GM18868 (cell line): ENCODE results near the gene DGKZ.
A peak's percentile ranks its signal among the peaks of the same experiment; 100 is the strongest.
"Not testable (repeated sequence)": the region's sequence is repeated elsewhere in the genome, so short reads cannot be mapped to it uniquely, and the experiment has no call there.

Source experiments
- ATAC-seq: cut with Tn5 transposase; IDR thresholded peaks from one replicate; pipeline ENCODE4 v1.9.1; 2021; ENCODE audit warnings: mild to moderate bottlenecking, moderate library complexity; ENCODE audit not compliant: unreplicated experiment

Gene DGKZ

DNA sequence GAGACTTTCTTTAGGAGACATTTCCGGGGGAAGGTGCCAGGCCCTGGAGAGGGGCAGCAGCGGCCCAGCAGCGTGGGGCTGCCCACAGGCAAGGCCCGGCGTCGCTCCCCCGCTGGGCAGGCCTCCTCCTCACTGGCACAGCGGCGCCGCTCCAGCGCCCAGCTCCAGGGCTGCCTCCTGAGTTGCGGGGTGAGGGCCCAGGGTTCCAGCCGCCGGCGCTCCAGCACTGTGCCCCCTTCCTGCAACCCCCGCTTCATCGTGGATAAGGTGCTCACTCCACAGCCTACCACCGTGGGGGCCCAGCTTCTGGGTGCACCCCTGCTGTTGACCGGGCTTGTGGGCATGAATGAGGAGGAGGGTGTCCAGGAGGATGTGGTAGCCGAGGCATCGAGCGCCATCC lies 19.0 kb downstream of the DGKZ start:
- ATAC-seq = no peak

DNA sequence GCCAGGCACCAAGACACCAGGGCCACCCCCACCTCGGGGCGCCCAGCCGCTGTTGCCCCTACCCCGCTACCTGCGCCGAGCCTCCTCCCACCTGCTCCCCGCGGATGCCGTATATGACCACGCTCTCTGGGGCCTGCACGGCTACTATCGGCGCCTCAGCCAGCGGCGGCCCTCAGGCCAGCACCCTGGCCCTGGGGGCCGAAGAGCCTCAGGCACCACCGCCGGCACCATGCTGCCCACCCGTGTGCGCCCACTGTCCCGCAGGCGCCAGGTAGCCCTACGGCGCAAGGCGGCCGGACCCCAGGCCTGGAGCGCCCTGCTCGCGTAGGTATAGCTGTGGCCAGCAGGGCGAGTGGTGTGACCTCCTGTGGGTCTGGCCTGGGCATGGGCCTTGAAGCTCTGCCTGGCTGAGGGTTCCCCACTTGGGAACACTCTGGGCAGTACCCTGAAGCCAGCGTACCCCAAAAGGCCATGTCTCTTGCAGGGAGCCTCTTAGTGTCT lies 19.4 kb downstream of the DGKZ start:
- ATAC-seq = no peak

- peak; percentile 81 for ATAC-seq
These were observed 20.1 kb downstream of the DGKZ start for GRCh38 chr11:46367244-46367915.

- no peak for ATAC-seq
These were observed 20.6 kb downstream of the DGKZ start for GRCh38 chr11:46367916-46368267.

GRCh38 chr11:46369458-46370152 lies 22.3 kb downstream of the DGKZ start:
- peak; percentile 58 for ATAC-seq

- ATAC-seq = no peak
These were observed 23.0 kb downstream of the DGKZ start for GRCh38 chr11:46370253-46370652.

DNA sequence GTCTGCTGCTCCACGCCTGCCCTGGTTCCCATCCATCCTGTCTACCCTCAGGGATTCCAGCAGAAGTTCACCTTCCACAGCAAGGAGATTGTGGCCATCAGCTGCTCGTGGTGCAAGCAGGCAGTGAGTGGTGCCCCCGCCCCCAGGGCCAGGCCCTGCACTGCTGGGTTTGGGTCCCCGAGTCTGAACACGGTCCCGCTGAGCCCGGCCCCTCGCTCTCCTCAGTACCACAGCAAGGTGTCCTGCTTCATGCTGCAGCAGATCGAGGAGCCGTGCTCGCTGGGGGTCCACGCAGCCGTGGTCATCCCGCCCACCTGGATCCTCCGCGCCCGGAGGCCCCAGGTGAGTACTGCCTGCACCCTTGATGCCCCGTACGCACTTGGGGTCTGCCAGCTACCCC lies 24.0 kb downstream of the DGKZ start:
- not testable (repeated sequence) for ATAC-seq

DNA sequence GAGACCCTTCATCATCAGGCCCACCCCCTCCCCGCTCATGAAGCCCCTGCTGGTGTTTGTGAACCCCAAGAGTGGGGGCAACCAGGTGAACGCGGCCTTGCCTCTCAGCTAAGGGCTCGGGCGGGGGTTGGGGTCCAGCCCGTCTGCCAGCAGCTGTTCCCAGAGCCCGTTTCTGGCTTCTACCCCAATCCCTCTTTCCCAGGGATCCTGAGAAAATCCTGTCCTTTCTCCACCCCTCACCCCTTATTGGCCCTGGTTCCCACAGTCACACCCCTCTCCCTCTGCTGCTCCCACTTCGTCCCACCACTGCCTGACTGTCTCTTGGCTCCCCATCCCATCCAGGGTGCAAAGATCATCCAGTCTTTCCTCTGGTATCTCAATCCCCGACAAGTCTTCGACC lies 24.8 kb downstream of the DGKZ start:
- no peak for ATAC-seq

DNA sequence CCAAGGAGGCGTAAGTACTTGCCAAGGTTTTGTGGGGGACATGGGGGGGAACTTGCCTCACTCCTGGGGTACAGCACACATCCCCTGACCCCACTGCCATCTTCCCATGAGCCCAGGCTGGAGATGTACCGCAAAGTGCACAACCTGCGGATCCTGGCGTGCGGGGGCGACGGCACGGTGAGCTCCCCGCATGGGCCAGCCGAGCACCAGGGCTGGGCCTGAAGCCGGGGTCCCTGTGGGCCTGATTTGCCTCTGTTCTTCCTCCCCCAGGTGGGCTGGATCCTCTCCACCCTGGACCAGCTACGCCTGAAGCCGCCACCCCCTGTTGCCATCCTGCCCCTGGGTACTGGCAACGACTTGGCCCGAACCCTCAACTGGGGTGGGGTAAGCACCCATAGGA lies 25.2 kb downstream of the DGKZ start:
- not testable (repeated sequence) for ATAC-seq

GRCh38 chr11:46373787-46374740 lies 26.8 kb downstream of the DGKZ start:
- ATAC-seq = no peak

DNA sequence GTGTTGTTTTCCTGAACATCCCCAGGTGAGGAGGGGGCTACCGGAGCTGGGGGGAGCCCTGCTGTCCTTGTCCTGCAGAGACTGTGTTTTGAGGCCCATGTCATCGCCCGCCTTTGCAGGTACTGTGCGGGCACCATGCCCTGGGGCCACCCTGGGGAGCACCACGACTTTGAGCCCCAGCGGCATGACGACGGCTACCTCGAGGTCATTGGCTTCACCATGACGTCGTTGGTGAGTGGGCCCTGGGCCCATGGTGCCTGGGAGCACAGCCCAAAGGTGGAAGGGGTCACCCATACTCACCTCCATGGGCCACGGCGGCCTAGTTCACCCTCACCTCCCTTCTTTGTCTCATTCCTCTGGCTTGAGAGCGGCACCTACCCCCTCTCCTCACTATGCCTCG lies 27.6 kb downstream of the DGKZ start:
- no peak for ATAC-seq

- no peak for ATAC-seq
These were observed 28.3 kb downstream of the DGKZ start for GRCh38 chr11:46375392-46376101.

- ATAC-seq = no peak
These were observed 29.2 kb downstream of the DGKZ start for GRCh38 chr11:46376258-46377050.

- no peak for ATAC-seq
These were observed 30.0 kb downstream of the DGKZ start for GRCh38 chr11:46377290-46377689.

DNA sequence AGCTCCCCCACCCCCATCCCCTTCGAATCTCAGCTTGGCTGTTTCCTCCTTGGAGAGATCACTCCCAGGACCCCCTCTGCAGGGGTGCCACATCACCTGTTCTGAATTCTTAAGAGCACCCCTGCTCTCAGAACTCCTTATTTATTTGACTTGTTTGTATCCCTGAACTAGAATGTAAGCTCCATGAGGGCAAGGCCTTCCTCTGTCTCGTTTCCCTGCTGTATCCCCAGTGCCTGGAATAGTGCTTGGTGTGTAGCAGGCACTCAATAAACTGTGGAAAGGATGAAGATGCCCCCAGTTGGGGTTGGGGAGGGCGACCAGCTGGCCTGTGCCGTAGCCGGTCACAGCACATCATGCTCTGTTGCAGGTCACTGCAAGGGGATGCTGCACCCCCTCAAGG lies 30.6 kb downstream of the DGKZ start:
- no peak for ATAC-seq

GRCh38 chr11:46378296-46378695 lies 31.0 kb downstream of the DGKZ start:
- no peak for ATAC-seq

- ATAC-seq = no peak
These were observed 31.7 kb downstream of the DGKZ start for GRCh38 chr11:46378811-46379481.

- not testable (repeated sequence) for ATAC-seq
These were observed 32.4 kb downstream of the DGKZ start for GRCh38 chr11:46379482-46380293.
